H1 (cell line): Measurements from ENCODE around the gene ALDH1A3.

Experiments
- BRCA1 ChIP-seq: IDR thresholded peaks from 2 replicates; pipeline ENCODE4 v1.6.1; 2012; ENCODE audit warnings: low read depth, low read length, improper control_type of control experiment
- EZH2 ChIP-seq: fragments of 200-600 bp; sonication (generic); IDR thresholded peaks from 2 replicates; pipeline ENCODE4 v1.7.1; 2012; ENCODE audit warnings: low read depth, mild to moderate bottlenecking, moderate library complexity, low read length, inconsistent platforms; ENCODE audit not compliant: severe bottlenecking
- HDAC2 ChIP-seq, 2 experiments: fragments of 300-600 bp in 1 of 2; sonication (generic) in 1 of 2; IDR thresholded peaks; 2 replicates each; pipeline ENCODE4 v1.6.1; 2011 to 2012; ENCODE audit warnings: low read depth in 2 of 2, low read length in 2 of 2, mild to moderate bottlenecking in 2 of 2, moderate library complexity in 2 of 2, borderline replicate concordance in 1 of 2, inconsistent platforms in 1 of 2
- HDAC6 ChIP-seq: IDR thresholded peaks from one replicate; pipeline ENCODE4 v1.7.1; 2012; ENCODE audit warnings: low read depth, mild to moderate bottlenecking, inconsistent platforms, low read length, moderate library complexity
- JUN ChIP-seq: IDR thresholded peaks from 2 replicates; pipeline ENCODE4 v1.6.1; 2011; ENCODE audit warnings: low read depth, mild to moderate bottlenecking, improper control_type of control experiment, low read length
- KDM4A ChIP-seq: IDR thresholded peaks from one replicate; pipeline ENCODE4 v1.7.1; 2012; ENCODE audit warnings: low read depth, mild to moderate bottlenecking, moderate library complexity, low read length, inconsistent platforms; ENCODE audit not compliant: severe bottlenecking
- POLR2A ChIP-seq, 2 experiments: IDR thresholded peaks; 1 replicate in 1 of 2; 2 replicates in 1 of 2; pipeline ENCODE4 v1.6.1; 2011; ENCODE audit warnings: low read depth in 2 of 2, low read length in 2 of 2, mild to moderate bottlenecking in 2 of 2; ENCODE audit errors: control extremely low read depth in 1 of 2
- POLR2AphosphoS5 ChIP-seq: IDR thresholded peaks from 2 replicates; pipeline ENCODE4 v1.6.1; 2011; ENCODE audit warnings: low read depth, low read length
- SIX5 ChIP-seq: IDR thresholded peaks from 2 replicates; pipeline ENCODE4 v1.6.1; 2011; ENCODE audit warnings: mild to moderate bottlenecking, low read depth, low read length
- SRF ChIP-seq: IDR thresholded peaks from 2 replicates; pipeline ENCODE4 v1.6.1; 2011; ENCODE audit warnings: mild to moderate bottlenecking, low read depth, low read length, moderate library complexity
- TAF1 ChIP-seq: IDR thresholded peaks from 2 replicates; pipeline ENCODE4 v1.6.1; 2011; ENCODE audit warnings: mild to moderate bottlenecking, low read depth, low read length
- ZNF274 ChIP-seq: IDR thresholded peaks from 2 replicates; pipeline ENCODE4 v1.7.0; 2012; ENCODE audit warnings: low read length, borderline replicate concordance; ENCODE audit errors: extremely low read depth
- TF ChIP-seq, protein P1 (sequence below): IDR thresholded peaks from 2 replicates; pipeline ENCODE4 v1.6.1; 2011; ENCODE audit warnings: low read length, improper control_type of control experiment
- TF ChIP-seq, protein P2 (sequence below), 3 experiments: IDR thresholded peaks; 1 replicate in 2 of 3; 2 replicates in 1 of 3; pipeline versions ENCODE4 v1.5.1 to v1.6.1; 2011; ENCODE audit warnings: low read length in 3 of 3, mild to moderate bottlenecking in 3 of 3, inconsistent platforms in 2 of 3, low read depth in 1 of 3, moderate library complexity in 1 of 3; ENCODE audit not compliant: insufficient read depth in 1 of 3; ENCODE audit errors: control extremely low read depth in 1 of 3

DNA sequence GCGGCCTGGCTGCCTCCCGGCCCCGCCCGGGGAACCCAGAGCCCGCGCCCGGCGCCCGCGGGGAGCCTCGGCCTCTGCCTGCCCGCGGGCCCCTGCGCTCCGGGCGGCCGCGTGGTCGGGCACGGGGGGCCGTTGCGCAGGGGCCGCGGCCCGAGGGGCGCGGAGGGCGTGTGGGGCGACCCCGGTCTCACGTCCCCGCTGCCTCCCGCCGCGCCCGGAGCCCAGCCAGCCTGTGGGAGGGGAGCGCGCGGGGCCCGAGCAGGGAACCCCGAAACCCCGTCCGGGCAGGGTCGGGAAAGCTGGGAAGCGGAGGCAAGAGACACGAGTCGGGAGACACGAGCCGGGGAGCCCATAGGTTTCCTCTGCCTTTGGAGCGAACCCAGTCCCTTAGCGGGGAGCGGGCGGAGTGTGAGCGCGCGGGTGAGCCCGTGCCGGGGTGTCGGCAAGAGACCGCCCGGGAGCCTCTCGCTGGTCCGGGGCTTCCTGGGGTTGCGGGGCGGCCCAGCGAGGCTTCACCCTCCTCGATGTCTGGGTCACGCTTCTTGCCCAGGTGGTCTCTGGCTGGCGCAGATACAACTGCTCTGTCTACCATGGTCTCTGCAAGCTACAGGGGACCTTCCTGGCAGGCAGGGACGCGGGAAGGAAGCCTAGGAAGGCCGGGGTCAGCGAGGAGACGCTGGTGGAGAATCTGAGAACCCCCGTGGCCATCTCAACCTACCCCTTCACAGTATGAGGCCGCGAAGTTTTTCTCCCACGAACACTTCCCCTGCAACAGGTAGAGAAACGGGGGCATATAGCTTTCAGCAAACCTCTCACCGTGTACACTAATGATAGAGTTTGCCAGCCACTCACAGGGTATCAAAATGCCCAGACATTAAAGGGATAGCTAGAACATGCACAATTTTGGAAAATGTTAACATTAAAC lies 40.1 kb downstream of the ALDH1A3 start:
- TF ChIP-seq, protein P1, sequence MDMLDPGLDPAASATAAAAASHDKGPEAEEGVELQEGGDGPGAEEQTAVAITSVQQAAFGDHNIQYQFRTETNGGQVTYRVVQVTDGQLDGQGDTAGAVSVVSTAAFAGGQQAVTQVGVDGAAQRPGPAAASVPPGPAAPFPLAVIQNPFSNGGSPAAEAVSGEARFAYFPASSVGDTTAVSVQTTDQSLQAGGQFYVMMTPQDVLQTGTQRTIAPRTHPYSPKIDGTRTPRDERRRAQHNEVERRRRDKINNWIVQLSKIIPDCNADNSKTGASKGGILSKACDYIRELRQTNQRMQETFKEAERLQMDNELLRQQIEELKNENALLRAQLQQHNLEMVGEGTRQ, result no peak
- TF ChIP-seq POLR2A (IDR thresholded peaks at IDR 0.05; ENCODE audit: control extremely low read depth in 1 of 2, low read depth in 2 of 2, low read length in 2 of 2) (no peak), JUN (no peak), TAF1 (no peak), SIX5 (no peak), ZNF274 (no peak), BRCA1 (no peak), EZH2 (peak; percentile 82), KDM4A (peak; percentile 74), POLR2AphosphoS5 (no peak), HDAC2 (IDR thresholded peaks at IDR 0.05; ENCODE audit: borderline replicate concordance in 1 of 2, low read depth in 2 of 2, low read length in 2 of 2) (no peak), HDAC6 (no peak), SRF (no peak)
- TF ChIP-seq, protein P2, sequence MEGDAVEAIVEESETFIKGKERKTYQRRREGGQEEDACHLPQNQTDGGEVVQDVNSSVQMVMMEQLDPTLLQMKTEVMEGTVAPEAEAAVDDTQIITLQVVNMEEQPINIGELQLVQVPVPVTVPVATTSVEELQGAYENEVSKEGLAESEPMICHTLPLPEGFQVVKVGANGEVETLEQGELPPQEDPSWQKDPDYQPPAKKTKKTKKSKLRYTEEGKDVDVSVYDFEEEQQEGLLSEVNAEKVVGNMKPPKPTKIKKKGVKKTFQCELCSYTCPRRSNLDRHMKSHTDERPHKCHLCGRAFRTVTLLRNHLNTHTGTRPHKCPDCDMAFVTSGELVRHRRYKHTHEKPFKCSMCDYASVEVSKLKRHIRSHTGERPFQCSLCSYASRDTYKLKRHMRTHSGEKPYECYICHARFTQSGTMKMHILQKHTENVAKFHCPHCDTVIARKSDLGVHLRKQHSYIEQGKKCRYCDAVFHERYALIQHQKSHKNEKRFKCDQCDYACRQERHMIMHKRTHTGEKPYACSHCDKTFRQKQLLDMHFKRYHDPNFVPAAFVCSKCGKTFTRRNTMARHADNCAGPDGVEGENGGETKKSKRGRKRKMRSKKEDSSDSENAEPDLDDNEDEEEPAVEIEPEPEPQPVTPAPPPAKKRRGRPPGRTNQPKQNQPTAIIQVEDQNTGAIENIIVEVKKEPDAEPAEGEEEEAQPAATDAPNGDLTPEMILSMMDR (IDR thresholded peaks at IDR 0.05; ENCODE audit: control extremely low read depth in 1 of 3, insufficient read depth in 1 of 3, low read depth in 1 of 3, low read length in 3 of 3), result no peak
